Stimulated activated CD8-positive, alpha-beta memory T cell treated with anti-CD3 and anti-CD28 coated beads, Interleukin-12 subunit alpha, Interleukin-12 subunit beta, amount 100 ng/mL, for 24 hours (primary cell): ENCODE data around the gene XRCC5.

Experiments
- DNase-seq: peaks from one replicate; pipeline ENCODE4 v3.0.0-alpha.2; 2020; ENCODE audit errors: extremely low read depth

The XRCC5 gene

GRCh38 chr2:216229277-216229914, 120.2 kb downstream of the XRCC5 start:
- no peak for DNase-seq

DNA sequence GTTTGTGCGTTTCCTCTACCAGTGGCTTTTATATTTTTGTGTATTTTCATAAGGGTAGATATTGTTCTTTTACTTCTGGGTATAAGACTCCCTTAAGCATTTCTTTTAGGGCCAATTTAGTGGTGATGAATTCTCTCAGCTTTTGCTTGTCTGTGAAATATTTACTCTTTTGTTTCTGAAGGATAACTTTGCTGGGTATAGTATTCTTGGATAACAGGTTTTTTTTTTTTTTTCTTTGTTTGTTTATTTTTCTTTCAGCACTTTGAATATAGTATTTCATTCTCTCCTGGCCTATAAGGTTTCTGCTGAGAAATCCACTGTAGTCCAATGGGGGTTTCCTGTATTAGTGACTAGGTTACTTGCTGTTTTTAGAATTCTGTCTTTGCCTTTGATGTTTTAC, 122.7 kb downstream of the XRCC5 start:
- no peak for DNase-seq

DNA sequence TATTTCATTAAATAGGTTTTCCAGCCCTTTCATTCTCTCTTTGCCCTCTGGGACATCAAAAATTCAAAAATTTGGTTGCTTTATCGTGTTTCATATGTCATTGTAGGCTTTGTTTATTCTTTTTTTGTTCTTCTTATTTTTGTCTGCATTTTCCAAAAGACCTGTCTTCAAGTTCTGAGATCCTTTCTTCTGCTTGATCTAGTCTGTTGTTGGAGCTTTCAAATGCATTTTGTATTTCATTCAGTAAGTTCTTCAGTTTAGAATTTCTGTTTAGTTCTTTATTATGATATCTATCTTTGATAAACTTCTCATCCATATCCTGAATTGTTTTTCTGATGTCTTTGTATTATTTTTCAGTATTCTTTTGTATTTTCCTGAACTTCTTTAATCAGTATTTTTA, 123.6 kb downstream of the XRCC5 start:
- no peak for DNase-seq

DNA sequence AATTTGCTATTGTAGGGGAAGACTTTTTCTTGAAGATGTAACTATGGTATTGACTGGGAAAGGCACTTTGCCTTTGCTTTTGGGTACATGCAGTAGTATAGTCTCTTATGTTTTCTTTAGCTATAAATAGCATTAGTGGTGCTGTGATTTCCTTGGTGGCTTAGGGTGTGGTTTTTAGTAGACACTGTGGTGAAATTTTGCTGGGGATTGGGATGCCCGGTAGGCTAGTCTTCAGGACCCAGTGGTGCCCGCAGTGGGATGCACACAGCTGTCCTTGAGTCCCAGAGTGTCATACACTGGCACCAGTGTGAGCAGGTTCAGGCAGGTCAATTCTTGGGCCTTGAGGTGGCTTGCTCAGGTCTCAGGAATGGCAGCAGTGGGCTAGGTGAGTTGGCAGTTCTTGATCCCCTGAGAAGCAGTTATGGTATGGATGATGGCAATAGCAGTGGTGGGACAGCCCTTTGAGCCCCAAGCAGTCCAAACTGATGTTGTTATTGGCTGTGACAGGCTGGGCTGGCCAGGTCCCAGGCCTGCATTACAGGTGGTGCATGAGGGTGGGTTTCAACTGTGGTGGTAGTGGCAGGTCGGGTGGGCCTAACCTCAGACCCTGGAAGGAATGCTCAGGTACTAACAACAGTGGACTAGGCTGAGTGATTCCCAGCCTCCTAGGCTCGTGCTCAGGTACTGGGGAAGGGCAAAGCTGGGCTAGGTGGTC, 124.3 kb downstream of the XRCC5 start:
- DNase-seq = no peak

- no peak for DNase-seq
These were observed 125.0 kb downstream of the XRCC5 start for GRCh38 chr2:216234106-216234505.

GRCh38 chr2:216235462-216235861, 126.3 kb downstream of the XRCC5 start:
- no peak for DNase-seq

- no peak for DNase-seq
These were observed 126.7 kb downstream of the XRCC5 start for GRCh38 chr2:216235896-216236295.

- DNase-seq = no peak
These were observed 127.3 kb downstream of the XRCC5 start for GRCh38 chr2:216236486-216236885.

- no peak for DNase-seq
These were observed 133.2 kb downstream of the XRCC5 start for GRCh38 chr2:216242365-216242764.

- no peak for DNase-seq
These were observed 133.9 kb downstream of the XRCC5 start for GRCh38 chr2:216243026-216243425.

DNA sequence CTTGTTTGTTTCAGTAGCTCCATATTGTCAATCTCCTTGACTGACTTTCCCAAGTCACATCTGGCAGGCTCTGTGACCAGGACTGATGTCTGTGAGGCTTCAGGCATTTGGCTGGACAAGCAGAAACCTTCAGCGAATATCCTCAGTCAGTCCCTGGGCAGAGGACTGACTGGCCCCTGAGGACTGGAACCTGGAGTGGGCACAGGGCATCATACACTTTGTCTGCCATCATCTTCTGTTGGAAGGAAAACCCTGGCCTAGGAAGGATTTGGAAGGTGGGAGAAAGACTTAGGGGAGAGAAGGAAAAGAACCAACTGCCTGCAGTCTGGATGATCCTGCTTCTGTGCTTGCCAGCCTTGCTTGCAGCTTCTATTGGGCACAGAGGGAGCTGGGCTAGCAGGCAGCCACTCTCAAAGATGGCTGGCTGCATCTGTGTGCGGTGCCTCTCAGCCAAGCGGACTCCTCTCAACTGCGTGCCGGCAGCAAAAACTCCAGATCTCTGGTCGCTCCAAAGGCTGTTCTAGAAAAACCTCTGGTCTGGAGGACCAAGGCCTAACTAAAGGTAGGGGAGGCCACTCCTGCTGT, 136.3 kb downstream of the XRCC5 start:
- no peak for DNase-seq

DNA sequence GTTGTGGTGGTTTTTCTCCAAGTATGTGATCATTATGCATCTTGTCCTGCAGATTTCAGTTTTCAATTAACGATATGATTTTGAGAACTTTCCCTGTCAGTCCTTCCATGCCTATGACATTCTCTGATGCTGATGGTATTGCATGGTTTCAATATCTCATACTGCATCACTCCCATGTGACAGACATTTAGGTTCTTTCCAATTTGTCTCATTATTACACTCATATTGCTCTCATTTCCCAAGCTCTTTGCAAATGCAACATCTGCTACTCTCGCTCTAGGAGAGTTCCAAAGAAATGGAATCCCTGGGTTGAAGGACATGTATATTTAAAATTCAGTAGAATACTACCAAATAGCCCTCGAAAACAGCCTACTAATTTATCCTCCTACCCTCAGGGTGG, 137.6 kb downstream of the XRCC5 start:
- no peak for DNase-seq
